NCI-H2081 treated with DMSO at 0.1 percent for 48 hours (cell line): ENCODE results near the gene DEDD.
"Not testable (repeated sequence)": the region's sequence is repeated elsewhere in the genome, so short reads cannot be mapped to it uniquely, and the experiment has no call there.

Experiments used
- DNase-seq: peaks from one replicate; lab custom pipeline; 2025; lab: John Stamatoyannopoulos, UW

DEDD gene

GRCh38 chr1:161127649-161128048 lies 4.8 kb downstream of the DEDD start:
- DNase-seq: no peak

DNA sequence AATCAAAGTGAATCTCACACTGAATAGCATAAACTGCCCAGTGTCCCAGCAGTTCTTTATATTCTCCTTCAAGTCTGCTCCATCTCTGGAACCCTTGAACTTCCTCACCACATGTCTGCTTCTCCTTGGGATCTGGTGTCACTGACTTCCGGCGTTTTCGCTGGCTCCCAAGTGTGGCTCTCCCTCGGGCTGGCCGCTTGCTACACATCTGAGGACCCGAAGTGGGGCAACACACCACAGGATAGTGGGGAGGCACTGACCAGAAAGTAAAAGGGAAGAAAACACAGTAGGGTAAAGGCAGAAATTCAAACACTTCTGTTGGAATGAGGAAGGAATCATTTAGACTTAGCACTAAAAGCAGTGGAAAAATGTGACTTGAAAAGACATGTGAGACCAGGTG lies 9.5 kb downstream of the DEDD start:
- DNase-seq: no peak

DNA sequence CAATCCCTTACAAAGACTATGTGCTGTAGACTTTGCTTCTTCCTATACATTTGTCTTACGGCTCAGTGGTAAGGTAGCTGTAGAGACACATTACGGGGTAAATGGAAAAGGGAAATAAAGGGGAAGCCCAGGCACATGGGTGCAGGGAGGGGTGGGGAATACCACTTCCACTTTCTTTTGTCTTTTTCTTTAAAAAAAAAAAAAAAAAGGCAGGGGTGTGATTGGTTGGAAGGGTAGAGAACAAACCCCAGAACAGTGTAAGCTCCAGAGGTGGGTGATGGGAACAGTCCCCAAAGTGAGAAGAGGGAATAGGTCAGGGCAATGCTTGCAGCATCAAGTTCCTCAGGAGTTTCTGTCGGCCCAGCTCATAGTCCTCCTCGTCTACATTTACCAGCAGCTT lies 10.6 kb downstream of the DEDD start:
- no peak for DNase-seq

DNA sequence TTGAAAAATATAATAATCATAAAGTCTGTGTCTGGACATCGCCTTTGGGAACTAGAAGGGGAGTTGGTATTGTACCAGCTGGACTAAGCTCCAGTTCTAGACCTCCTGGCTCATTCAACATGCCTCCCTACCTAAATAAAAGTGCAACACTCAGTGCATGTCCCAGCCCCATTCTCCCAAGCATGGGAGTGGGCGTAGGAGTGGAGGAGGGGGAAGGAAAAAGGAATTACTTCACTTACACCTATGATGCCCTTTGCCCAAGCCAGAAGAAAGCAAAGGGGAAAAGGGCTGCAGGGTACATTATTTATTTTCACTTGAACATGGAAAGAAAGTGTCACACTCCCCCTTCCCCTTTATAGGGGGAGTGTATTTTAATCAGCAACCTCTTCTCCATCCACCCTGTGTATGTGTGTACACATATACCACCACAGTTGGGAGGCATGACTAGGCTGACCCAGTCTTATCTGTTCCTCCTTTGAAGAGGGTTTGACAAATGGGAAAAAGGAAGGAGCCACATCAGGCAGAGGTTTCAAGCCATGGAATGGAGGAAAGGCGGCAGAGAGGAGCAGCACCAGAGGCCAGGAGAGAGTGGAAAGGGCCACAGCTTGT lies 11.3 kb downstream of the DEDD start:
- no peak for DNase-seq

DNA sequence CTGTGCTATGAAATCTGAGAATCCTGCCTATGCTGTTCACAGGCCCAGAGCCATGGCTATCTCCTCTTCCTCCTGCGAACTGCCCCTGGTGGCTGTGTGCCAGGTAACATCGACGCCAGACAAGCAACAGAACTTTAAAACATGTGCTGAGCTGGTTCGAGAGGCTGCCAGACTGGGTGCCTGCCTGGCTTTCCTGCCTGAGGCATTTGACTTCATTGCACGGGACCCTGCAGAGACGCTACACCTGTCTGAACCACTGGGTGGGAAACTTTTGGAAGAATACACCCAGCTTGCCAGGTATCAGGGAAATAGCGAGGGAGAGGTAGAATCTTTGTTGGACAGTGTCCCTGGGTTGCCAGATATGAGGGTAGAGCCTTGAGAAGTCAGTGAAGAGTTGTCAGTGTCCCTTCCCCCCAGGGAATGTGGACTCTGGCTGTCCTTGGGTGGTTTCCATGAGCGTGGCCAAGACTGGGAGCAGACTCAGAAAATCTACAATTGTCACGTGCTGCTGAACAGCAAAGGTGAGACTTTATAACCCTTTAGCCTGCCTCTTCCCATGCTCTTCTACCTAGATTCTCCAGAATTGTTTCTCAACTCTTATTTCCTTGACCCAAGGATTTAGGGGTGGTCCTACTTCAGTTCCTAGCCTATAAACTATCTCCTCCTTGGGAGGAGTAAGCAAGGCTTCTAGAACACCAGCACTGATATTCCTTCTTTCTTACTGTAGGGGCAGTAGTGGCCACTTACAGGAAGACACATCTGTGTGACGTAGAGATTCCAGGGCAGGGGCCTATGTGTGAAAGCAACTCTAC lies 13.2 kb downstream of the DEDD start:
- no peak for DNase-seq

DNA sequence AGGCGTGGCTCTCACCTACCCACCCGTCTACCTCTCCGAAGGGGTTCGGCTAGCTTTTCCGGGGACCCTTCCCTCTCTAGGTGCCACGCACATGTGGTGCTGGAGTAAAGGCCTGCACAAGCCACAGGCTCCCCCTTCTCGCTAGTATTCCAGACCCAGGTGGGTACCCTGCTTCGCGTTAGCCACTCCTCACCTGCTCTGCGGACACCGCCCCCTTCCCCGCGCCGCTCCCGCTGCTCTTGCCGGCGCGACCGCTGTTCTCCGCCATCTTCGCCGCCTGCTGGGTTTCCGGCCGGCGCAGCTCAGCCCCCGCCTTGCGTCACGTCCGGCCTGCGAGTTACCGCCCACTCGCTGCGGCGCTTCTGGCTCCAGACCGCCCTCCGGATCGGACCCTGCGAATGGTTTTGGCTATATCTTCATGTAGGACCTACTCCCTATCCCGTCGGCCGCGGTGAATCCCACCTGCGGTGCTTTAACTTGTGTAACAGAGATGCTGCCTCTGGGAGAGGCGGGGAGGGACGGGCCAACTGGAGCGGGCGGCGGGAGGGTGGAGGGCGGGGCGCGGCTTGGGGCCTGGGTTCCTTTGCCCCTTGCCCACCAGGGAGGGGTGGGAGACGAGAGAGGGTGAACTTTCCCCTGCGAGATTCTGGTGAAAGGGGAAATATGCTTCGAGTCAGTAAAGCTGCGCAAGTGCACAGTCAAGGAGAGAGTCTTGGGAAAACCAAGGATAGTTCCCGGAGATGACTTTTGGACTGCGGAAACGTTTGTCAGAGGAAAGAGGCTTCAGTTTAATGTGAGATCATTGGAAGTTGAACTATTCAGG lies 14.5 kb downstream of the DEDD start, which contains the start of the genes NIT1 and PFDN2:
TSS of gene NIT1 (plus strand) at position 347 of the 823 bp plus-strand sequence. CDS start at position 419, 72 bp downstream.
TSS of gene PFDN2 (minus strand) at position 279 of the 823 bp plus-strand sequence. CDS start at position 268, 11 bp downstream.
- DNase-seq: peak; percentile 37

DNA sequence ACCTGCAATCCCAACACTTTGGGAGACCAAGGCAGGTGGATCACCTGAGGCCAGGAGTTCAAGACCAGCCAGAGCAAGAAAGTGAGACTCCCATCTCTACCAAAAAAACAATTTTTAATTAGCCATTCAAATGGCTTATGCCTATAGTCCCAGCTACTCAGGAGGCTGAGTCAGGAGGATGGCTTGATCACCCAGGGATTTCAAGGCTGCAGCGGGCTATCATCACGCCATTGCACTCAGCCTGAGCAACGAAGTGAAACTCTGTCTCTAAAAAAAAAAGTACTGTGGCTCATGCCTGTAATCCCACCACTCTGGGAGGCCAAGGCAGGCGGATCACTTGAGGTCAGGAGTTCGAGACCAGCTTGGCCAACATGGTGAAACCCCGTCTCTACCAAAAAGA lies 16.5 kb downstream of the DEDD start:
- not testable (repeated sequence) for DNase-seq

DNA sequence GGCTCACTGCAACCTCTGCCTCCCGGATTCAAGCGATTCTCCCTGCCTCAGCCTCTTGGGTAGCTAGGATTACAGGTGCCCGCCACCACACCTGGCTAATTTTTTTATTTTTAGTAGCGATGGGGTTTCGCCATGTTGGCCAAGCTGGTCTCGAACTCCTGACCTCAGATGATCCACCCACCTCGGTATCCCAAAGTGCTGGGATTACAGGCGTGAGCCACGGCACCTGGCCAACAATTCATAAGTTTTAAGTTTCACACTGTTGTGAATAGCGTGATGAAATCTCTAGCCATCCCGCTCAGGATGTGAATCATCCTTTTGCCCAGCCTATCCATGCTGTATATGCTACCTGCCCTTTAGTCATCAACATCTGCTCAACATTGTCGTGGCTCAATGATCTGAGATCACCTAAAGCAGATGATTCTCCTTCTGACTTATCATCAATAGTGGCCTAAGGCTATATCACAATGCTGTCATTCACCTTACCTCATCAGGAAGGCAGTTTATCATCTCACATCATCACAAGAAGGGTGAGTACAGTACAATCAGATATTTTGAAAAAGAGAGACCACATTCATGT lies 17.2 kb downstream of the DEDD start:
- no peak for DNase-seq

DNA sequence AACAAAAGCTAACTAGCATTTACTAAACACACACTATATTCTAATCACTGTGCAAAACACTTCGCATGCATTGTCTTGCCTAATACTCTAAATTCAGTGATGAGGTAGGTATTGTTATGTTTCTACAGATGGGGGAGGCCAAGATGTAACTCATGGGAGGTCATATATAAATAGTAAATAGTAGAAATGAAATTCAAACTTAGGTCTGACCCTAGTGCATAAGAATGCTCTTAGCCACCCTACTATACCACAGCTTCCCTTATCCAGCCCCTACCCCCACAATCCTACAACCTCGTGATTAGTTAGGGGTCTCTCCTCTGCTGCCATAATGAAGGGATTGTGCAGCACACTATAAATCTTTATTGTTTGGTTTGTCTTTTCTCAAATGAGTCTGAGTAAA lies 17.9 kb downstream of the DEDD start:
- no peak for DNase-seq

DNA sequence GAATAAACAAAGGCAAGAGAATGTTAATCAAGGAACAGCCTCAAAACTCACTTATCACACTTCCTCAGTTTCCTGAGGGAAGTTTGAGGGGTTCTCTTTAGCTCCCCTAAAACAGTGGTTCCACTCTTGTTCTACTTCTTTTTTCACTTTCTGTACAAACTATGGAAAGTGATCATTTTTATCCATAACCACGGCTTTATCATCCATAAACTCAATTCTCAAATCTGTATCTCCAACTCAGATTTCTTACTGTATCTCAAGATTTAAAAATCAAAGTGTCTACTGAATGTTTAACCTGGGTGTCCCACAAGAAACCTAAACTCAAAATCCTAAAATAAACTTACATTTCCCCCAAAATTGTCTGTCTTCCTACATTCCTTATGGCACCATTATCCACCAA lies 18.6 kb downstream of the DEDD start:
- no peak for DNase-seq

GRCh38 chr1:161111527-161111926 lies 20.9 kb downstream of the DEDD start:
- DNase-seq: no peak

GRCh38 chr1:161111117-161111516 lies 21.4 kb downstream of the DEDD start:
- DNase-seq: no peak

- DNase-seq: no peak
Observed at GRCh38 chr1:161106431-161106830, 26.0 kb downstream of the DEDD start.

- no peak for DNase-seq
Observed at GRCh38 chr1:161100556-161100955, 31.9 kb downstream of the DEDD start.

- no peak for DNase-seq
Observed at GRCh38 chr1:161099090-161099802, 33.2 kb downstream of the DEDD start.

DNA sequence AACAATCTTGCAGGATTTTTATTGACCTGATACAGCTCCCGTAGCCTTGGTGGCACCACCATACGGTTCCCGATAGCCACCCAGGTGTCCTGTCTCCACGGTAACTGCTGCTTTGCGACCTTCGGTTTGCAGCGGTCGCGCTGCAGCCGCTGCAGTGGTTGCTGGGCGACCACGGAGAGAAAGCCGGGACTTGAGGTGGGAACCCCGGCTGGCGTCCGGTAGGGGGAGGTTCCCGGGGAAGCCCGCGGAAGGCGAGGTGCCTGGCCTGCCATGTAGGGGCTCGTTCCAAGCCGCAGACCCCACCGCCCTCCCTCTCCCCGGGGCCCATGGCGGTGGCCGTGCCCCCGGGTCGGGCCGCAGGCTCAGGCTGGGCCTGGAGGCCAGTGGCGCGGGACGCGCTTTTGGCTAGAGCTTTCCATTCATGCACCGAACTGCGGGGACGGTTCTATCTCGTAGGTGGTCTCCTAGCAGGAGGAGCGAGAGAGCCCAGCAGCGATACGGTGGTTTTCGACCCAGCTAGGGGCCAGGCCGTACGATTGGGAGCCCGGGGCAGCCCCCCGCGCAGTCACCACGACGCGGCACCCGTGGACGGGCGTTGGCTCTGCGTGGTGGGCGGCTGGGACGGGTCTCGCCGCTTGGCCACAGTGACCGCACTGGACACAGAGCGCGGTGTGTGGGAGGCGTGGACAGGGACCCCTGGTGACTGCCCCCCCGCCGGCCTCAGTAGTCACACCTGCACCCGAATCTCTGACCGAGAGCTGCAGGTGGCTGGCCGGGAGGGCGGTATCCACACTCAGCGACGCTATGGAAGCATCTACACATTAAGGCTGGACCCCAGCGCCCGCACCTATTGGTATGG lies 34.0 kb downstream of the DEDD start, which contains the start of gene KLHDC9:
TSS of gene KLHDC9 (plus strand) at position 152 of the 859 bp plus-strand sequence. CDS start at position 327, 175 bp downstream.
- DNase-seq: peak; percentile 67

DNA sequence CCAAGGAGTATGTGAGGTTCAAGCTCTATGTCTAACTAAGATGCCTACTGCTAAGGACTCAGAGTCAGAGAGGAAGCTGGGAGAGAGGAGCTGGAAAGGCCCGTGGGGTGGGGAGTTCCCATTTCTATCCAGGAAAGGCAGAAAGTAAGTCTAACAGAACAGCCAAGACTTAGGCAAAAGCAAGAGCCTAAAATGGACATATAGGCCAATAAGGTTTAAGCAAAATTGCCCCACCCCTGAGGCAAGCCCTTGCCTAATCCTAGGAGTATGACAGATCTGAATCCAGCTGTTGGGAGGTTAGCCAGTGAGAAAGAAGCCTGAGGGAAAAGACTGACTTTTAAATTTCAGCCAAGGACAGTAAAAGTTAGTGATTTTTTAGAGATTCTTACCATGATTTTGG lies 35.9 kb downstream of the DEDD start:
- DNase-seq: no peak

DNA sequence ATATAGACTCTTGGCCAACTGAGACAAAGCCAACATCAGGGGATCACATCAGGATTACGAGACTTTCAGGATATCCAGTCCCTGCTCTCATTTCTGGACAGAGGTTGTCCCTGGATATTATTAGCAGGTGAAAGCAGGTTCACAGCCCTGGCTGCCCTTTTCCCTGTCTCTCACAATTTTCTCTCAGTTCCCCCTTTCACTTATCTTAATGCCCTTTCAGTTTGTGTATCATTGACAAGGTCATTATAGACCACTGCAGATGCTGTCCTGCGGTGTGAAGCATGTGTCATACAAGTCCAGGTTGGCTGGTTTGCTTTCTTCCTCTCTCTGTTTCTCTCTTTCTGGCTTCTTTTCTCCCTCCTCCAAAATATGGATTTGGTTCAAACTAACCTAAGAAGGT lies 36.5 kb downstream of the DEDD start:
- no peak for DNase-seq

DNA sequence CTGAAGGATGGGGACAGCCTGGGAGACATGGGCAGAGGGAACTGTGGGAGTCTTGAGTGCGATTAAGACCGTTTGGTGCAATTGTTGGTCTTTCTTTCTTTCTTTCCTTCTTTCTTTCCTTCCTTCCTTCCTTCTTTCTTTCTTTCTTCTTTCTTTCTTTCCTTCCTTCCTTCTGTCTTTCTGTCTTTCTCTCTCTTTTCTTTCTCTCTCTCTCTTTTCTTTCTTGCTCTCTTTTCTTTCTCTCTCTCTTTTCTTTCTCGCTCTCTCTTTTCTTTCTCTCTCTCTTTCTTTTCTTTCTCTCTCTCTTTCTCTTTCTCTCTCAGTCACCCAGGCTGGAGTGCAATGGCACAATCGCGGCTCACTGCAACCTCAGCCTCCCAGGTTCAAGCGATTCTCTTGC lies 37.2 kb downstream of the DEDD start:
- DNase-seq: no peak

DNA sequence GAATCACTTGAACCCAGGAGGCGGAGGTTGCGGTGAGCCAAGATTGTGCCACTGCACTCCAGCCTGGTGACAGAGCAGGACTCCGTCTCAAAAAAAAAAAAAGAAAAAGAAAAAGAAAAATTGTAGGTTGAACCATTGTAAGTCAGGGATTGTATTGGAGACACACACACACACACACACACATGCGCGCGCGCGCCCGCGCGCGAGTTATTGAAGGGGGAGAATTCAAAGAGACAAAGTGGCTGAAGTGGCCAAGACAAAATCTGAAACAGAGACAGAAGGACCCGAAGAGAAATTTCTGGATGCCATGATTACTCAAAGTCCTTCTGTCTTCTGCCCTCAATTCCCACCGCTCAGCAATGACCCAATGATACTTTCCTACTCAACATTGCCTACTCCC lies 38.0 kb downstream of the DEDD start:
- DNase-seq: no peak
